HepG2 (cell line): ENCODE data around the gene GPR17. TPM values are rescaled to one million over a fixed set of nuclear protein-coding genes. Genes with fewer than 3 reads are reported as not detected.

Experiments used
- ATAC-seq: fragments of 200-7000 bp; cut with Tn5 transposase; 3 replicates; pipeline ENCODE4 v1.9.1; 2020; ENCODE audit warnings: mild to moderate bottlenecking, moderate library complexity
- BruUV-seq: library from RNA; stranded (reverse); fragments of 400-500 nt; replicated peaks from 2 replicates; lab custom pipeline; 2021; lab: Mats Ljungman, UMichigan
- CTCF ChIA-PET: fragments of 300-600 bp; formaldehyde crosslinking; extraction: SDS; loops from one replicate; lab custom pipeline; 2021; ENCODE audit warnings: low total read pairs, inconsistent platforms, low intra/inter-chr PET ratio; lab: Yijun Ruan, JAX
- POLR2A ChIA-PET: fragments of 350-600 bp; sonication (Branson Sonifier 250); formaldehyde crosslinking; loops from one replicate; lab custom pipeline; 2020; ENCODE audit warnings: antibody characterized with exemption, inconsistent platforms; lab: Yijun Ruan, JAX
- DNase-seq: peaks from one replicate; pipeline ENCODE4 v3.0.0-alpha.2; 2015; ENCODE audit warnings: low spot score
- FAIRE-seq: peaks from 3 replicates; lab custom pipeline; 2011; peaks lifted over from hg19 to GRCh38; lab: Jason Lieb, UNC
- H2AFZ ChIP-seq: one replicate; pipeline ENCODE4 v1.6.1; 2011; ENCODE audit warnings: low read length, inconsistent platforms
- H3K27ac ChIP-seq: fragments of 300-600 bp; 3 replicates; pipeline ENCODE4 v1.8.0; 2011; ENCODE audit warnings: mixed run types, mild to moderate bottlenecking, mixed read lengths, low read length, inconsistent platforms; ENCODE audit not compliant: insufficient read depth; ENCODE audit errors: extremely low read length
- H3K27me3 ChIP-seq, 2 experiments: fragments of 200-600 bp in 1 of 2; 2 replicates in 1 of 2; 3 replicates in 1 of 2; pipeline versions ENCODE4 v1.6.0 to v1.8.0; 2011; ENCODE audit warnings: low read length in 2 of 2, mild to moderate bottlenecking in 2 of 2, moderate library complexity in 2 of 2, inconsistent platforms in 1 of 2; ENCODE audit not compliant: insufficient read depth in 2 of 2, control insufficient read depth in 1 of 2
- H3K36me3 ChIP-seq, 2 experiments: fragments of 200-600 bp in 1 of 2; replicated peaks in 1 of 2; 2 replicates in 1 of 2; 3 replicates in 1 of 2; pipeline versions ENCODE4 v1.5.1 to v1.8.0; 2011; ENCODE audit warnings: low read length in 2 of 2, inconsistent platforms in 1 of 2; ENCODE audit not compliant: insufficient read depth in 2 of 2, control insufficient read depth in 1 of 2
- H3K4me1 ChIP-seq: 2 replicates; pipeline ENCODE4 v1.5.1; 2012; ENCODE audit warnings: low read length, inconsistent platforms; ENCODE audit not compliant: insufficient read depth
- H3K4me2 ChIP-seq: 2 replicates; pipeline ENCODE4 v1.6.0; 2011; ENCODE audit warnings: low read depth, low read length, inconsistent platforms
- H3K4me3 ChIP-seq, 3 experiments: fragments of 200-600 bp in 1 of 3; sonication (generic), shearing (Covaris generic) in 1 of 3; replicated peaks in 1 of 3; 2 replicates each; pipeline ENCODE4 v1.5.1; 2011 to 2016; ENCODE audit warnings: low read length in 3 of 3, inconsistent platforms in 2 of 3, low read depth in 2 of 3, mild to moderate bottlenecking in 2 of 3, control low read depth in 1 of 3, mixed read lengths in 1 of 3; ENCODE audit not compliant: insufficient read depth in 1 of 3
- H3K79me2 ChIP-seq: one replicate; pipeline ENCODE4 v1.6.1; 2011; ENCODE audit warnings: low read length, inconsistent platforms; ENCODE audit not compliant: insufficient read depth
- H3K9ac ChIP-seq: 2 replicates; pipeline ENCODE4 v1.6.0; 2011; ENCODE audit warnings: mild to moderate bottlenecking, low read depth, low read length, inconsistent platforms; ENCODE audit not compliant: insufficient read depth
- H3K9me3 ChIP-seq: 2 replicates; pipeline ENCODE4 v1.5.1; 2012; ENCODE audit warnings: mild to moderate bottlenecking, low read length
- H4K20me1 ChIP-seq: 2 replicates; pipeline ENCODE4 v1.6.0; 2011; ENCODE audit warnings: inconsistent platforms, mild to moderate bottlenecking, low read length, moderate library complexity; ENCODE audit not compliant: insufficient read depth
- ATAD3A ChIP-seq: sonication (generic); formaldehyde crosslinking; IDR thresholded peaks from 2 replicates; pipeline ENCODE4 v1.4.0; 2020; ENCODE audit warnings: missing genetic modification reagents
- CREM ChIP-seq, 2 experiments: sonication (generic) in 1 of 2; formaldehyde crosslinking in 1 of 2; IDR thresholded peaks; 2 replicates each; pipeline versions ENCODE4 v1.4.0 to v1.6.1; 2016 to 2020; ENCODE audit warnings: antibody characterized with exemption in 1 of 2, mild to moderate bottlenecking in 1 of 2, missing genetic modification reagents in 1 of 2
- ELF4 ChIP-seq: sonication (generic); formaldehyde crosslinking; IDR thresholded peaks from 2 replicates; pipeline ENCODE4 v1.5.0; 2020; ENCODE audit warnings: missing genetic modification reagents, mild to moderate bottlenecking, moderate library complexity, borderline replicate concordance
- HNRNPLL ChIP-seq: fragments of 200-400 bp; formaldehyde crosslinking; IDR thresholded peaks from 2 replicates; pipeline ENCODE4 v1.6.1; 2017; ENCODE audit warnings: mild to moderate bottlenecking, low read depth, low read length; ENCODE audit not compliant: poor library complexity, severe bottlenecking
- KDM4B ChIP-seq: sonication (generic); formaldehyde crosslinking; IDR thresholded peaks from 2 replicates; pipeline ENCODE4 v1.4.0; 2020; ENCODE audit warnings: missing genetic modification reagents
- MXI1 ChIP-seq: IDR thresholded peaks from 3 replicates; pipeline ENCODE4 v1.6.1; 2012; ENCODE audit warnings: low read depth, low read length, inconsistent platforms, borderline replicate concordance
- NFIC ChIP-seq: IDR thresholded peaks from 2 replicates; pipeline ENCODE4 v1.6.1; 2012; ENCODE audit warnings: mild to moderate bottlenecking, low read length, inconsistent platforms
- RELA ChIP-seq: sonication (generic); formaldehyde crosslinking; IDR thresholded peaks from 2 replicates; pipeline ENCODE4 v1.4.0; 2020; ENCODE audit warnings: missing genetic modification reagents
- SAFB2 ChIP-seq: sonication (generic); formaldehyde crosslinking; IDR thresholded peaks from 2 replicates; pipeline ENCODE4 v1.5.1; 2020; ENCODE audit warnings: missing genetic modification reagents, low read depth, mild to moderate bottlenecking, borderline replicate concordance
- SOX5 ChIP-seq: IDR thresholded peaks from 2 replicates; pipeline ENCODE4 v1.6.1; 2016; ENCODE audit warnings: borderline replicate concordance
- ZBTB3 ChIP-seq: sonication (generic); formaldehyde crosslinking; IDR thresholded peaks from 2 replicates; pipeline ENCODE4 v1.4.0; 2020; ENCODE audit warnings: low read depth, mild to moderate bottlenecking, moderate library complexity, missing genetic modification reagents, borderline replicate concordance
- ZNF160 ChIP-seq: sonication (generic); formaldehyde crosslinking; IDR thresholded peaks from 2 replicates; pipeline ENCODE4 v1.8.0; 2022; ENCODE audit warnings: mild to moderate bottlenecking, inconsistent platforms, missing genetic modification reagents
- ZNF263 ChIP-seq: sonication (generic); formaldehyde crosslinking; IDR thresholded peaks from 2 replicates; pipeline ENCODE4 v1.4.0; 2020; ENCODE audit warnings: missing genetic modification reagents
- ZNF775 ChIP-seq: sonication (generic); formaldehyde crosslinking; IDR thresholded peaks from 2 replicates; pipeline ENCODE4 v1.4.0; 2020; ENCODE audit warnings: missing genetic modification reagents, mild to moderate bottlenecking, moderate library complexity, borderline replicate concordance
- WGBS: methylation state at CpG from one replicate; pipeline ENCODE4 v1.1.6; 2017; ENCODE audit warnings: low lambda C conversion rate; 5-methylcytosine and 5-hydroxymethylcytosine counted together
- in situ Hi-C: cut with HindIII; loops from 2 replicates; pipeline ENCODE4 v1.10.0; 2017; ENCODE audit warnings: low pct_unique_long_range_greater_than_20kb; ENCODE audit not compliant: extremely low pct_ligation_motif_present
- intact Hi-C: fragments of 100-400 bp; cut with micrococcal nuclease; formaldehyde crosslinking; loops from one replicate; pipeline ENCODE4 v1.10.0; 2022; ENCODE audit not compliant: unreplicated experiment
- polyA plus RNA-seq, 8 experiments: library from polyadenylated mRNA; depleted of rRNA in 3 of 8; stranded (reverse) in 7 of 8; unstranded in 1 of 8; fragments of >200 nt; fragmentation: Illumina TruSeq in 4 of 8; extraction: Trizol in 4 of 8; gene quantifications; 2 replicates each; pipeline versions ENCODE4 v1.2.1 to v1.2.3, GENCODE V29; 2011 to 2016; ENCODE audit warnings: low read depth in 4 of 8, missing spikeins in 1 of 8, mixed read lengths in 1 of 8; ENCODE audit not compliant: insufficient read depth in 1 of 8
- total RNA-seq, 5 experiments: library from RNA; depleted of rRNA; stranded (reverse); fragments of >200 nt; fragmentation: Illumina TruSeq; extraction: Trizol; gene quantifications; 2 replicates each; pipeline ENCODE4 v1.2.3, GENCODE V29; 2016; ENCODE audit warnings: low read depth in 1 of 5
- TF ChIP-seq, protein P1 (sequence below): IDR thresholded peaks from 2 replicates; pipeline ENCODE4 v1.6.1; 2016; ENCODE audit warnings: low read depth, control low read depth
- TF ChIP-seq, protein P2 (sequence below), 2 experiments: sonication (generic) in 1 of 2; formaldehyde crosslinking in 1 of 2; IDR thresholded peaks; 2 replicates each; pipeline versions ENCODE4 v1.5.1 to v1.6.1; 2011 to 2020; ENCODE audit warnings: borderline replicate concordance in 1 of 2, low read depth in 1 of 2, low read length in 1 of 2, mild to moderate bottlenecking in 1 of 2, missing genetic modification reagents in 1 of 2, moderate library complexity in 1 of 2

GPR17 gene
- total and polyA plus RNA-seq, 2 of the 13 experiments (the other 11 are each of a cell fraction or from before 2014, with no cell fraction given), result not detected

DNA sequence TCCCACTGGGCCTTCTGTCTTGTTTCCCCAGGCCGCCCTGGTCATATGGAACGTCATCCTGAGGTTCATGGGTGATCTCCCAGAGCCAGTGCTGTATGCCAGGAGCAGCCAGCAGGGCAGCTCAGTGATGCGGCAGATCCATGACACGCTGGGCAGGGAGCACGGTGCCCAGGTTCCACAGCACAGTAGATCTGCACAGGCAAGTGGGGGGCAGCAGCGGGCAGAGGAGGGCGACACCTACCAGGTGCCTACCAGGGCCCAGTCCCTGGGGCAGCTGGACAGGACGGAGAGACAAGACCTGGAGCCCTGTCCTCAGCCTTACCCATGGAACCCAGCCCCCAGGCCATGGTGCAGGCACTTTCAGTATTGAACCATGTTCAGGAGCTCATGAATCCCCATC, 36.1 kb upstream of the GPR17 start:
- peaks cover 14 to 97% of the 10 kb centered on the region in 2 experiments for H3K27me3 ChIP-seq
- no peaks in the 10 kb centered on the region for H3K79me2 ChIP-seq
- no peak overlapping the region for H3K27ac ChIP-seq
- ChIA-PET POLR2A (no interaction called here), CTCF (no interaction called here)
- TF ChIP-seq HNRNPLL (no peak), ZBTB3 (no peak), KDM4B (CRISPR knock-in tag) (no peak), SOX5 (no peak), CREM (IDR thresholded peaks at IDR 0.05) (no peak), CREM (CRISPR knock-in tag; IDR thresholded peaks at IDR 0.05) (no peak), ZNF775 (no peak), SAFB2 (CRISPR knock-in tag) (no peak), MXI1 (no peak), RELA (no peak), ZNF160 (CRISPR knock-in tag) (no peak), ATAD3A (CRISPR knock-in tag) (no peak), ZNF263 (no peak), ELF4 (CRISPR knock-in tag) (no peak), NFIC (no peak)
- TF ChIP-seq, protein P1, sequence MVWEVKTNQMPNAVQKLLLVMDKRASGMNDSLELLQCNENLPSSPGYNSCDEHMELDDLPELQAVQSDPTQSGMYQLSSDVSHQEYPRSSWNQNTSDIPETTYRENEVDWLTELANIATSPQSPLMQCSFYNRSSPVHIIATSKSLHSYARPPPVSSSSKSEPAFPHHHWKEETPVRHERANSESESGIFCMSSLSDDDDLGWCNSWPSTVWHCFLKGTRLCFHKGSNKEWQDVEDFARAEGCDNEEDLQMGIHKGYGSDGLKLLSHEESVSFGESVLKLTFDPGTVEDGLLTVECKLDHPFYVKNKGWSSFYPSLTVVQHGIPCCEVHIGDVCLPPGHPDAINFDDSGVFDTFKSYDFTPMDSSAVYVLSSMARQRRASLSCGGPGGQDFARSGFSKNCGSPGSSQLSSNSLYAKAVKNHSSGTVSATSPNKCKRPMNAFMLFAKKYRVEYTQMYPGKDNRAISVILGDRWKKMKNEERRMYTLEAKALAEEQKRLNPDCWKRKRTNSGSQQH (CRISPR knock-in tag), result no peak
- TF ChIP-seq, protein P2, sequence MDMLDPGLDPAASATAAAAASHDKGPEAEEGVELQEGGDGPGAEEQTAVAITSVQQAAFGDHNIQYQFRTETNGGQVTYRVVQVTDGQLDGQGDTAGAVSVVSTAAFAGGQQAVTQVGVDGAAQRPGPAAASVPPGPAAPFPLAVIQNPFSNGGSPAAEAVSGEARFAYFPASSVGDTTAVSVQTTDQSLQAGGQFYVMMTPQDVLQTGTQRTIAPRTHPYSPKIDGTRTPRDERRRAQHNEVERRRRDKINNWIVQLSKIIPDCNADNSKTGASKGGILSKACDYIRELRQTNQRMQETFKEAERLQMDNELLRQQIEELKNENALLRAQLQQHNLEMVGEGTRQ (IDR thresholded peaks at IDR 0.05; ENCODE audit: low read depth, low read length), result no peak
- TF ChIP-seq, protein P2 (CRISPR knock-in tag; IDR thresholded peaks at IDR 0.05; ENCODE audit: borderline replicate concordance), result no peak
- BruUV-seq, result no TSS peak
- ATAC-seq (no peak), FAIRE-seq (no peak), DNase-seq (no peak)
- in situ Hi-C loops, result no loop called here
- no peak overlapping the region for H3K9ac ChIP-seq
- no peak overlapping the region for H2AFZ ChIP-seq
- H3K4me1 ChIP-seq, result no peaks in the 10 kb centered on the region
- no peak overlapping the region for H3K4me3 ChIP-seq
- WGBS, result 45% methylated on average over 8 of the region's 8 CpGs
- H4K20me1 ChIP-seq, result no peaks in the 10 kb centered on the region
- intact Hi-C loops, result no loop called here
- H3K4me2 ChIP-seq, result no peak overlapping the region
- H3K36me3 ChIP-seq, result no peaks in the 10 kb centered on the region
- no peaks in the 10 kb centered on the region for H3K9me3 ChIP-seq
